K562 (cell line): ENCODE results near the gene TULP3. TPM values are rescaled to one million over a fixed set of nuclear protein-coding genes. Genes with fewer than 3 reads are reported as not detected.

ENCODE experiments used
- ATAC-seq: fragments of 200-7000 bp; cut with Tn5 transposase; 3 replicates; pipeline ENCODE4 v1.9.1; 2020; ENCODE audit warnings: moderate library complexity
- BruUV-seq: library from RNA; stranded (reverse); fragments of 400-500 nt; replicated peaks from 2 replicates; lab custom pipeline; 2021; lab: Mats Ljungman, UMichigan
- CTCF ChIA-PET: fragments of 300-600 bp; formaldehyde crosslinking; extraction: SDS; loops from one replicate; lab custom pipeline; 2021; ENCODE audit warnings: low intra/inter-chr PET ratio; lab: Yijun Ruan, JAX
- POLR2A ChIA-PET: fragments of 300-600, 350-650 bp; sonication (Branson Sonifier 250); formaldehyde crosslinking; extraction: SDS; loops from one replicate; lab custom pipeline; 2021; ENCODE audit warnings: antibody characterized with exemption, inconsistent platforms; lab: Yijun Ruan, JAX
- DNase-seq, 4 experiments: peaks; one replicate each; pipeline versions ENCODE4 v3.0.0 to v3.0.0-alpha.2; 2011 to 2018; ENCODE audit warnings: low spot score in 3 of 4, mixed read lengths in 3 of 4; ENCODE audit errors: extremely low read depth in 1 of 4
- FAIRE-seq: peaks from 2 replicates; lab custom pipeline; 2011; peaks lifted over from hg19 to GRCh38; lab: Jason Lieb, UNC
- H2AFZ ChIP-seq: 2 replicates; pipeline ENCODE4 v1.6.0; 2011; ENCODE audit warnings: low read depth, low read length, control low read depth, inconsistent platforms
- H3K27ac ChIP-seq: fragments of 200-600 bp; 3 replicates; pipeline ENCODE4 v1.8.0; 2011; ENCODE audit warnings: low read depth, mild to moderate bottlenecking, control low read depth, inconsistent platforms, low read length, moderate library complexity, mixed read lengths; ENCODE audit errors: extremely low read depth
- H3K27me3 ChIP-seq, 2 experiments: fragments of 300-600 bp in 1 of 2; 2 replicates in 1 of 2; 3 replicates in 1 of 2; pipeline versions ENCODE4 v1.6.0 to v1.8.0; 2011; ENCODE audit warnings: inconsistent platforms in 2 of 2, low read length in 2 of 2, mild to moderate bottlenecking in 1 of 2, mixed read lengths in 1 of 2, moderate library complexity in 1 of 2; ENCODE audit not compliant: control insufficient read depth in 2 of 2, insufficient read depth in 2 of 2
- H3K36me3 ChIP-seq: fragments of 300-600 bp; 3 replicates; pipeline ENCODE4 v1.8.0; 2011; ENCODE audit warnings: mild to moderate bottlenecking, low read length, inconsistent platforms; ENCODE audit not compliant: control insufficient read depth, insufficient read depth
- H3K4me1 ChIP-seq, 2 experiments: fragments of 200-600 bp in 1 of 2; replicated peaks in 1 of 2; 2 replicates in 1 of 2; 3 replicates in 1 of 2; pipeline versions ENCODE4 v1.5.1 to v1.8.0; 2011; ENCODE audit warnings: inconsistent platforms in 2 of 2, low read length in 2 of 2, mild to moderate bottlenecking in 1 of 2, mixed read lengths in 1 of 2, moderate library complexity in 1 of 2; ENCODE audit not compliant: control insufficient read depth in 2 of 2, insufficient read depth in 2 of 2
- H3K4me2 ChIP-seq: 2 replicates; pipeline ENCODE4 v1.6.1; 2011; ENCODE audit warnings: low read length, control low read depth, inconsistent platforms, mixed read lengths; ENCODE audit not compliant: insufficient read depth
- H3K4me3 ChIP-seq: fragments of 200-600 bp; sonication (generic), shearing (Covaris generic); 2 replicates; pipeline ENCODE4 v1.5.1; 2016; ENCODE audit warnings: control low read depth, inconsistent platforms
- H3K79me2 ChIP-seq: fragments of 200-600 bp; 3 replicates; pipeline ENCODE4 v1.8.0; 2011; ENCODE audit warnings: low read length, inconsistent platforms; ENCODE audit not compliant: control insufficient read depth, insufficient read depth
- H3K9ac ChIP-seq, 2 experiments: 2 replicates each; pipeline versions ENCODE4 v1.6.0 to v1.6.1; 2011; ENCODE audit warnings: low read depth in 2 of 2, low read length in 2 of 2, control low read depth in 1 of 2, inconsistent platforms in 1 of 2, mild to moderate bottlenecking in 1 of 2, mixed read lengths in 1 of 2; ENCODE audit not compliant: insufficient read depth in 1 of 2
- H3K9me1 ChIP-seq: one replicate; pipeline ENCODE4 v1.6.0; 2011; ENCODE audit warnings: inconsistent platforms, mild to moderate bottlenecking, low read length, moderate library complexity; ENCODE audit not compliant: control insufficient read depth, insufficient read depth
- H3K9me3 ChIP-seq: replicated peaks from 2 replicates; pipeline ENCODE4 v1.5.1; 2011; ENCODE audit warnings: low read depth, low read length, inconsistent platforms; ENCODE audit not compliant: control insufficient read depth, insufficient read depth
- H4K20me1 ChIP-seq: replicated peaks from 2 replicates; pipeline ENCODE4 v1.6.1; 2011; ENCODE audit warnings: low read length, inconsistent platforms, mixed read lengths; ENCODE audit not compliant: control insufficient read depth, insufficient read depth
- AFF4 ChIP-seq: sonication (generic); formaldehyde crosslinking; IDR thresholded peaks from 2 replicates; pipeline ENCODE4 v1.8.0; 2023; ENCODE audit warnings: mild to moderate bottlenecking, missing genetic modification reagents
- BRF1 ChIP-seq: IDR thresholded peaks from 3 replicates; pipeline ENCODE4 v1.6.1; 2011; ENCODE audit warnings: borderline replicate concordance, mild to moderate bottlenecking; ENCODE audit not compliant: insufficient read length; ENCODE audit errors: extremely low read depth
- DLX4 ChIP-seq: fragments of 250-450 bp; sonication (Bioruptor Pico); IDR thresholded peaks from 2 replicates; pipeline ENCODE4 v1.6.1; 2021; ENCODE audit warnings: mild to moderate bottlenecking
- HDAC3 ChIP-seq: fragments of 450-650 bp; IDR thresholded peaks from 2 replicates; pipeline ENCODE4 v1.6.1; 2018; ENCODE audit warnings: borderline replicate concordance, mild to moderate bottlenecking, moderate library complexity; ENCODE audit not compliant: partially characterized antibody
- MEF2A ChIP-seq: IDR thresholded peaks from 2 replicates; pipeline ENCODE4 v1.6.1; 2011; ENCODE audit warnings: low read depth, mild to moderate bottlenecking, low read length, moderate library complexity; ENCODE audit not compliant: control insufficient read depth
- RBFOX2 ChIP-seq: fragments of 200-400 bp; formaldehyde crosslinking; IDR thresholded peaks from 2 replicates; pipeline ENCODE4 v1.6.1; 2017; ENCODE audit warnings: low read depth, mild to moderate bottlenecking, low read length, moderate library complexity
- TEAD2 ChIP-seq: fragments of 450-650 bp; IDR thresholded peaks from 2 replicates; pipeline ENCODE4 v1.6.1; 2016; ENCODE audit warnings: missing genetic modification characterization, control low read depth, missing compliant biosample characterization
- THRAP3 ChIP-seq: fragments of 450-650 bp; IDR thresholded peaks from 2 replicates; pipeline ENCODE4 v1.6.1; 2016; ENCODE audit warnings: mild to moderate bottlenecking, inconsistent platforms, borderline replicate concordance
- ZNF511 ChIP-seq: sonication (generic); formaldehyde crosslinking; IDR thresholded peaks from 2 replicates; pipeline ENCODE4 v1.8.0; 2022; ENCODE audit warnings: mild to moderate bottlenecking, missing genetic modification reagents
- ZNF639 ChIP-seq, 2 experiments: fragments of 200-800 bp in 1 of 2; sonication (Bioruptor generic) in 1 of 2; sonication (generic) in 1 of 2; formaldehyde crosslinking in 1 of 2; IDR thresholded peaks in 1 of 2; conservative IDR thresholded peaks in 1 of 2; 2 replicates each; pipeline versions ENCODE4 v1.5.0 to v1.6.1; 2016 to 2020; ENCODE audit warnings: missing compliant biosample characterization in 1 of 2, missing genetic modification characterization in 1 of 2, missing genetic modification reagents in 1 of 2
- ZNF780A ChIP-seq: fragments of 250-450 bp; sonication (Bioruptor Pico); IDR thresholded peaks from 2 replicates; pipeline ENCODE4 v1.5.0; 2021; ENCODE audit warnings: mild to moderate bottlenecking
- ZNF830 ChIP-seq: fragments of 250-450 bp; sonication (Bioruptor Pico); IDR thresholded peaks from 2 replicates; pipeline ENCODE4 v1.5.0; 2021; ENCODE audit warnings: mild to moderate bottlenecking
- WGBS: fragments of 100-300 bp; shearing (Covaris generic); methylation state at CpG from one replicate; pipeline ENCODE4 v1.1.6; 2016; ENCODE audit warnings: low coverage, mixed read lengths; ENCODE audit not compliant: insufficient coverage; ENCODE audit errors: missing lambda C conversion rate; 5-methylcytosine and 5-hydroxymethylcytosine counted together
- in situ Hi-C: fragments of 300-500 bp; cut with MboI; formaldehyde crosslinking; loops from 4 replicates; pipeline ENCODE4 v1.15.0; 2018; ENCODE audit warnings: inconsistent platforms, mixed read lengths
- intact Hi-C: fragments of 100-400 bp; cut with micrococcal nuclease; formaldehyde crosslinking; loops from 2 replicates; pipeline ENCODE4 v1.14.2; 2022
- polyA plus RNA-seq, 8 experiments: library from polyadenylated mRNA; depleted of rRNA in 4 of 8; stranded (reverse) in 5 of 8; unstranded in 3 of 8; fragments of >200 nt; fragmentation: Nextera tagmentation in 2 of 8; fragmentation: Illumina TruSeq in 1 of 8; extraction: Ambion mirVana in 2 of 8; extraction: Trizol in 1 of 8; gene quantifications; 2 replicates each; pipeline versions ENCODE4 v1.2.1 to v1.2.3, GENCODE V29; 2011 to 2014; ENCODE audit warnings: inconsistent platforms in 1 of 8, missing spikeins in 1 of 8
- total RNA-seq, 7 experiments: library from RNA; depleted of rRNA in 6 of 7; stranded (reverse); fragments of >200 nt in 6 of 7; fragmentation: Illumina TruSeq in 2 of 7; extraction: Trizol in 2 of 7; gene quantifications; 2 replicates each; pipeline versions ENCODE4 v1.2.1 to v1.2.3, GENCODE V29; 2011 to 2021; ENCODE audit warnings: low replicate concordance in 1 of 7

Gene TULP3
- total and polyA plus RNA-seq, 9 of the 15 experiments (the other 6 are each of a cell fraction or from before 2014, with no cell fraction given): 3.6 to 13.3 (median 7.3) TPM

- no peak for DNase-seq
- in situ Hi-C loops (no loop called here), intact Hi-C loops (no loop called here)
- Histone ChIP-seq H3K9me1 (no peaks in the 10 kb centered on the region), H3K9me3 (no peaks in the 10 kb centered on the region), H2AFZ (no peak overlapping the region), H4K20me1 (no peaks in the 10 kb centered on the region; the same call in 1 of the 2 replicates), H3K4me2 (no peak overlapping the region), H3K9ac (no peak overlapping the region), H3K79me2 (peaks cover 15% of the 10 kb centered on the region), H3K36me3 (no peaks in the 10 kb centered on the region; the same call in 2 of the 3 replicates), H3K27ac (no peak overlapping the region), H3K4me3 (no peak overlapping the region), H3K27me3 (no peaks in the 10 kb centered on the region), H3K4me1 (peaks cover 14% of the 10 kb centered on the region in 2 experiments; a peak in 4 of 5 replicates)
- FAIRE-seq: no peak
- CTCF ChIA-PET: no interaction called here
- WGBS: 50% methylated on average over 1 of the region's 1 CpG
- BruUV-seq: no TSS peak
- no peak for ATAC-seq
- POLR2A ChIA-PET: no interaction called here
- TF ChIP-seq ZNF511 (CRISPR knock-in tag): no peak
- TF ChIP-seq RBFOX2: no peak
- no peak for TF ChIP-seq THRAP3
- no peak for TF ChIP-seq BRF1
- no peak for TF ChIP-seq ZNF830 (CRISPR knock-in tag)
- no peak for TF ChIP-seq DLX4 (CRISPR knock-in tag)
- TF ChIP-seq HDAC3: no peak
- TF ChIP-seq MEF2A: no peak
- TF ChIP-seq ZNF780A (CRISPR knock-in tag): no peak
- TF ChIP-seq TEAD2 (tag): no peak
- TF ChIP-seq AFF4 (CRISPR knock-in tag): no peak
- TF ChIP-seq ZNF639 (CRISPR knock-in tag; conservative IDR thresholded peaks at IDR 0.05 in 1 of 2, IDR thresholded peaks at IDR 0.05 in 1 of 2): no peak
Observed at GRCh38 chr12:2955888-2956287, 65.2 kb downstream of the TULP3 start.
